Measurements from ENCODE around the gene PAM. TPM values are rescaled to one million over a fixed set of nuclear protein-coding genes. Genes with fewer than 3 reads are reported as not detected.

PAM gene
- total RNA-seq, 2 experiments from 2014 or later: 63.4 to 65.8 TPM

- ATAC-seq (no peak), DNase-seq (no peak)
- TF ChIP-seq CTCF (IDR thresholded peaks at IDR 0.05): no peak
- ChIA-PET CTCF (interaction anchor here (1.0 to 2.8 kb wide), 7 partner anchors 10 to 338 kb away, joined by 3 to 36 read pairs (median 4); partner anchors contain the start of genes GIN1 and PPIP5K2), POLR2A (no interaction called here)
- H3K4me1 Mint-ChIP-seq (ENCODE audit: low read depth): peaks cover 71% of the 10 kb centered on the region
- H3K9me3 Mint-ChIP-seq: no peaks in the 10 kb centered on the region
- intact Hi-C loops (cut with micrococcal nuclease): loop anchor here (10.0 kb wide), 2 partner anchors 263 to 353 kb away; no protein-coding TSS in a partner anchor
- H3K27me3 Mint-ChIP-seq: no peaks in the 10 kb centered on the region
- H3K36me3 Mint-ChIP-seq (ENCODE audit: low read depth): peaks cover 33% of the 10 kb centered on the region
- H3K4me3 Mint-ChIP-seq: no peak overlapping the region
- H3K27ac Mint-ChIP-seq: no peak overlapping the region
Measured at GRCh38 chr5:102781786-102782185, 26.7 kb downstream of the PAM start.

- Mint-ChIP-seq H3K9me3 (no peaks in the 10 kb centered on the region), H3K27me3 (no peaks in the 10 kb centered on the region), H3K27ac (no peak overlapping the region), H3K36me3 (ENCODE audit: low read depth) (peaks cover 33% of the 10 kb centered on the region), H3K4me1 (ENCODE audit: low read depth) (peaks cover 66% of the 10 kb centered on the region), H3K4me3 (no peak overlapping the region)
- intact Hi-C loops (cut with micrococcal nuclease): loop anchor here (10.0 kb wide), 2 partner anchors 262 to 352 kb away; no protein-coding TSS in a partner anchor
- ATAC-seq: no peak
- DNase-seq: no peak
- ChIA-PET POLR2A (no interaction called here), CTCF (interaction anchor here (1.0 to 2.8 kb wide), 7 partner anchors 11 to 337 kb away, joined by 3 to 36 read pairs (median 4); partner anchors contain the start of genes GIN1 and PPIP5K2)
- TF ChIP-seq CTCF (IDR thresholded peaks at IDR 0.05): no peak
Measured at GRCh38 chr5:102782217-102782872, 27.2 kb downstream of the PAM start.

GRCh38 chr5:102787134-102787533 is 32.0 kb downstream of the PAM start:
- POLR2A ChIA-PET: no interaction called here

GRCh38 chr5:102788788-102789187 is 33.7 kb downstream of the PAM start:
- POLR2A ChIA-PET: no interaction called here
- no peak for TF ChIP-seq CTCF (IDR thresholded peaks at IDR 0.05)
- no peak overlapping the region for H3K4me3 Mint-ChIP-seq
- H3K9me3 Mint-ChIP-seq: no peaks in the 10 kb centered on the region
- DNase-seq (no peak), ATAC-seq (no peak)
- no peak overlapping the region for H3K27ac Mint-ChIP-seq
- H3K27me3 Mint-ChIP-seq: no peaks in the 10 kb centered on the region
- CTCF ChIA-PET: interaction anchor here (1.0 kb wide), 1 partner anchor 108 kb away, joined by 3 read pairs; no protein-coding TSS in a partner anchor
- peaks cover 33% of the 10 kb centered on the region for H3K4me1 Mint-ChIP-seq (ENCODE audit: low read depth)
- H3K36me3 Mint-ChIP-seq (ENCODE audit: low read depth): peaks cover 13% of the 10 kb centered on the region
- intact Hi-C loops (cut with micrococcal nuclease): loop anchor here (10.0 kb wide), 2 partner anchors 256 to 346 kb away; no protein-coding TSS in a partner anchor

More at GRCh38 chr5:102787134-102787533, 32.0 kb downstream of the PAM start:
- intact Hi-C loops (cut with micrococcal nuclease): loop anchor here (10.0 kb wide), 2 partner anchors 258 to 348 kb away; no protein-coding TSS in a partner anchor
- Mint-ChIP-seq H3K4me3 (no peak overlapping the region), H3K4me1 (ENCODE audit: low read depth) (peaks cover 32% of the 10 kb centered on the region), H3K36me3 (ENCODE audit: low read depth) (peaks cover 21% of the 10 kb centered on the region), H3K27ac (no peak overlapping the region), H3K9me3 (no peaks in the 10 kb centered on the region), H3K27me3 (no peaks in the 10 kb centered on the region)
- no peak for TF ChIP-seq CTCF (IDR thresholded peaks at IDR 0.05)
- ATAC-seq: no peak
- DNase-seq: no peak
- CTCF ChIA-PET: interaction anchor here (0.6 to 2.1 kb wide), 3 partner anchors 10 to 106 kb away, joined by 3 to 8 read pairs (median 3); no protein-coding TSS in a partner anchor

GRCh38 chr5:102789469-102789868 is 34.4 kb downstream of the PAM start:
- intact Hi-C loops (cut with micrococcal nuclease): loop anchor here (10.0 kb wide), 2 partner anchors 255 to 345 kb away; no protein-coding TSS in a partner anchor
- Mint-ChIP-seq H3K36me3 (ENCODE audit: low read depth) (peaks cover 7% of the 10 kb centered on the region), H3K27ac (no peak overlapping the region), H3K4me3 (no peak overlapping the region), H3K9me3 (no peaks in the 10 kb centered on the region), H3K27me3 (no peaks in the 10 kb centered on the region), H3K4me1 (ENCODE audit: low read depth) (peaks cover 29% of the 10 kb centered on the region)
- no peak for TF ChIP-seq CTCF (IDR thresholded peaks at IDR 0.05)
- no peak for ATAC-seq
- DNase-seq: no peak
- ChIA-PET CTCF (interaction anchor here (1.0 to 3.5 kb wide), 3 partner anchors 9 to 109 kb away, joined by 3 to 17 read pairs (median 4); no protein-coding TSS in a partner anchor), POLR2A (interaction anchor here (1.2 kb wide), 1 partner anchor 11 kb away, joined by 4 read pairs; no protein-coding TSS in a partner anchor)
